ENCODE measurements around the gene SLC13A3. TPM values are rescaled to one million over a fixed set of nuclear protein-coding genes. Genes with fewer than 3 reads are reported as not detected.

The SLC13A3 gene
- total RNA-seq, 1 experiment from 2014 or later = not detected

DNA sequence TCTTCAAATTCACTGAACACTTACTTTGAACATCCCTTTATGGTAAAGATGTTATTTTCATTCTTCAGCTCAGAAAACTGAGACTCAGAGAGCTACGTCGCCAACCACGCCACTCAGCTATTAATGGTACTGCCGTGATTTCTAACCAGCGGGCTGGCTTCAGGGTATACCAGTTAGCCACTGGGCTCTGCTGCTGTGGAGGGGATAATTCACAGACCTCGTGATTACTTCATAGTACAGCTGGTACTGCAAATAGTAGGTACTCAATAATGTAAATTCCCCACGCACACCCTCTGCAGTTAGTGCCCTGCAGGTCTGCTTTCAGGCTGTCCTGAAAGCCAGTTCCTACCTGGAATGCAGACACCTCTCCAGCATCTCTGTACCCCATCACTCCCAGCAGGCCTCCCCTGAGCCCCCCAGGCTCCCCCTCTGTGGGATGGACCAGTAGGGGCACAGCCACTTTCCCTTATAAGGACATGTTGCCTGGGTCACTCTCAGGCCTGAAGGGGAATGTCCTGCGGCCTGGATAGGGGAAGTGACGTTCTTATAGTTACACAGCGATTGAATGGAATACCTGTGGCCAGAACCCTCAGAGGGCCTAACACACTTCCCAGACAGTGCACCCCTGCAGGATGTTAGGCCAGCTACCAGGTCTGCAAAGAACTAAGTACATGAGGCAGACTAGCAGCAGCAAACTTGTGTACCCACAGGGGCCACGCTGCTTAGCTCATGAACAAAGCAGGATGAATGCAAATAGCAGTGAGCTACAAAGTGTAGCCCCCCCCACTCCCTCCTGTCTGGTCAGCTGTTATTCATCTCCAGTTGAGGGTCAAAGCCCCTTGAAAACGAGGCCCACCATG, 99.5 kb downstream of the SLC13A3 start:
- intact Hi-C loops (cut with micrococcal nuclease; ENCODE audit: unreplicated experiment) = no loop called here

DNA sequence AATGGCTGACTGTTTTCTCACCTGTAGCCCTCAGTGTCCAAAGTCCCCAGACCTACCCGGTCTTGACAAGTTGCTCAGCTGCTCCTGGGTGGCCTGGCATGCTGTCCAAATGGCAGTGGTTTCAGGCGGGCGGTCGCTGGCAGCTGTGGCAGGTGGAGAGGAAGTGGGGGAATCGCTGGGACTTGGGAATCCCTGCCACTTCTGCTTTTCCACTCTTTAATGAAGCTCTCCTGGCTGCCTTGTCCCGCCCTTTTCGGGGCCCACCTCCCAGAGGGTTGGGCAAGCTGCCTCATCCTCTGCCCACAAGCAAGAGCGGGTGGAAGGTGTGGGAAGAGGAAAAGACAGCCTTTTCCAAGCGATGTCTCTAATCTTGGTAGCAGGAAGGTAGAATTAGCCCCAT, 100.8 kb downstream of the SLC13A3 start, which contains the start of gene OCSTAMP:
Gene OCSTAMP (minus strand): TSS at position 194 of the 400 bp plus-strand sequence. CDS start 94 bp downstream, at position 100.
- no peak within 1 kb of the TSS for H3K4me3 Mint-ChIP-seq (ENCODE audit: low read depth, unreplicated experiment)
- TF ChIP-seq, protein P1, sequence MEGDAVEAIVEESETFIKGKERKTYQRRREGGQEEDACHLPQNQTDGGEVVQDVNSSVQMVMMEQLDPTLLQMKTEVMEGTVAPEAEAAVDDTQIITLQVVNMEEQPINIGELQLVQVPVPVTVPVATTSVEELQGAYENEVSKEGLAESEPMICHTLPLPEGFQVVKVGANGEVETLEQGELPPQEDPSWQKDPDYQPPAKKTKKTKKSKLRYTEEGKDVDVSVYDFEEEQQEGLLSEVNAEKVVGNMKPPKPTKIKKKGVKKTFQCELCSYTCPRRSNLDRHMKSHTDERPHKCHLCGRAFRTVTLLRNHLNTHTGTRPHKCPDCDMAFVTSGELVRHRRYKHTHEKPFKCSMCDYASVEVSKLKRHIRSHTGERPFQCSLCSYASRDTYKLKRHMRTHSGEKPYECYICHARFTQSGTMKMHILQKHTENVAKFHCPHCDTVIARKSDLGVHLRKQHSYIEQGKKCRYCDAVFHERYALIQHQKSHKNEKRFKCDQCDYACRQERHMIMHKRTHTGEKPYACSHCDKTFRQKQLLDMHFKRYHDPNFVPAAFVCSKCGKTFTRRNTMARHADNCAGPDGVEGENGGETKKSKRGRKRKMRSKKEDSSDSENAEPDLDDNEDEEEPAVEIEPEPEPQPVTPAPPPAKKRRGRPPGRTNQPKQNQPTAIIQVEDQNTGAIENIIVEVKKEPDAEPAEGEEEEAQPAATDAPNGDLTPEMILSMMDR (IDR thresholded peaks at IDR 0.05; ENCODE audit: unreplicated experiment) = no peak
- no TSS peak for BruUV-seq (replicated peaks)
- no peaks in the 10 kb centered on the region for H3K36me3 Mint-ChIP-seq (ENCODE audit: insufficient read depth, unreplicated experiment)
- H3K4me1 Mint-ChIP-seq (ENCODE audit: low read depth, unreplicated experiment) = no peaks in the 10 kb centered on the region
- CTCF ChIA-PET = interaction anchor here (1.3 to 1.5 kb wide), 2 partner anchors 8 to 12 kb away, joined by 3 to 4 read pairs; no protein-coding TSS in a partner anchor
- peaks cover 8% of the 10 kb centered on the region for H3K27me3 Mint-ChIP-seq (ENCODE audit: unreplicated experiment)
- no peaks in the 10 kb centered on the region for H3K9me3 Mint-ChIP-seq (ENCODE audit: low read depth, unreplicated experiment)
- DNase-seq = no peak
- intact Hi-C loops (cut with micrococcal nuclease; ENCODE audit: unreplicated experiment) = no loop called here
- H3K27ac Mint-ChIP-seq (ENCODE audit: unreplicated experiment) = no peak within 1 kb of the TSS

More for the DNA sequence above, 99.5 kb downstream of the SLC13A3 start:
- no TSS peak for BruUV-seq (replicated peaks)
- Mint-ChIP-seq H3K9me3 (ENCODE audit: low read depth, unreplicated experiment) (no peaks in the 10 kb centered on the region), H3K36me3 (ENCODE audit: insufficient read depth, unreplicated experiment) (no peaks in the 10 kb centered on the region), H3K27me3 (ENCODE audit: unreplicated experiment) (peaks cover 20% of the 10 kb centered on the region), H3K4me3 (ENCODE audit: low read depth, unreplicated experiment) (no peak overlapping the region), H3K4me1 (ENCODE audit: low read depth, unreplicated experiment) (no peaks in the 10 kb centered on the region), H3K27ac (ENCODE audit: unreplicated experiment) (no peak overlapping the region)
- no peak for DNase-seq
- TF ChIP-seq, protein P1 (IDR thresholded peaks at IDR 0.05; ENCODE audit: unreplicated experiment) = no peak
- CTCF ChIA-PET = interaction anchor here (0.6 to 1.5 kb wide), 4 partner anchors 14 to 492 kb away, joined by 3 read pairs; no protein-coding TSS in a partner anchor

DNA sequence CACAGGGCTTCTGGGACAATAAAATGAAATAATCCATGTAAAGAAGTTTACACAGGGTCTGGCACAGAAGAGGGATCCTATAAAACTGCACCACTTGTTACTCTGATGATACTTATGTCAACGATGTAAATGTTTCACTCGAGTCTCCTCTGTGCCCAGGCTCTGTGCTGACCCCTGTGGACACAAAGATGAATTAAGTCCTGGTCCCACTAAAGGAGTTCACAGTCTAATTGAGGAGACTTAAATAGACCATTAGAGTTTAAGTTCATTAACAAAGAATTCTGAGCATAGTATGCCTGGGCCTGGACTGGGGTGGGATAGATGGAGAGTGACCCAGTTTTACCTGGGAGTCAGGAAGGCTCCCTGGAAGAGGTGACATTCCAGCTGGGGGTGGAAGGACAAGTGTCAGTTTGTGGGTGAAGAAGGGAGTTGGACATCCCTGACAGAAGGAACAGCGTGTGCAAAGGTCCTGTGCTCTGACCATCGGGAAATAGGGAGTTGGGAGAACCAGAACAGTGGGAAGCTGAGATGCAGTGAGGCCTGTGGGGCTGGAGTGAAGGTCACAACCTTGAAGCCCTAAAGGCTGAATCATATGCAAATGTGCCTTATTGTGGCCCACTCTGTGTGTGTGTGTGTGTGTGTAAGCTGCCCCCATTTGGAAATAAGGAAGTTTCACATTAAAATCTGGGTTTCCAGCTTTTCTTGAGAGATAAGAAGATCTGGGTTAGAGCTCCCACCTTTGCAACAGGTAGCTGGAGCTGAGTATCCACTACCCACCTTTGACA, 101.9 kb downstream of the SLC13A3 start:
- intact Hi-C loops (cut with micrococcal nuclease; ENCODE audit: unreplicated experiment) = no loop called here
- no peaks in the 10 kb centered on the region for H3K4me1 Mint-ChIP-seq (ENCODE audit: low read depth, unreplicated experiment)
- BruUV-seq (replicated peaks) = no TSS peak
- H3K27ac Mint-ChIP-seq (ENCODE audit: unreplicated experiment) = no peak overlapping the region
- no peak overlapping the region for H3K4me3 Mint-ChIP-seq (ENCODE audit: low read depth, unreplicated experiment)
- H3K27me3 Mint-ChIP-seq (ENCODE audit: unreplicated experiment) = no peaks in the 10 kb centered on the region
- CTCF ChIA-PET = interaction anchor here (0.9 to 1.3 kb wide), 2 partner anchors 9 to 12 kb away, joined by 3 to 4 read pairs; no protein-coding TSS in a partner anchor
- TF ChIP-seq, protein P1 (IDR thresholded peaks at IDR 0.05; ENCODE audit: unreplicated experiment) = no peak
- H3K9me3 Mint-ChIP-seq (ENCODE audit: low read depth, unreplicated experiment) = no peaks in the 10 kb centered on the region
- DNase-seq = no peak
- no peaks in the 10 kb centered on the region for H3K36me3 Mint-ChIP-seq (ENCODE audit: insufficient read depth, unreplicated experiment)

DNA sequence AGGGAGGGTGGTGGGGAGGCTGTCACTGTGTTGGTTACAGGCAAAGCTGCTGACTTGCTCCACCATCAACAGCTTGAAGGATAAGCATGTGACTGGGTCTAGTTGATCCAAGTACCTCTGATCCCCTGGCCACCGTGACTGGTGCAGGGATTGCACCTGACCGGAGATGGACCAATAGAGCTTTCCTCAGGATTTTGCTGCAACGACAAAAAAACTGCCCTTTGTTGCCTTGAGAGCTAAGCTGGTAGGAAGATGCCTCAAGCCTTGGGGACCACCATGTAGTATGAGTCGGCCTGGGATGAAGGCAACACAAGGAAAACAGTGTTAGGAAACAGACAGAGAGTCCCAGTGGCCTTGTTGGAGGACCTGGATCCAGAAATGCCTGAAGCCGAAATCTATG, 102.6 kb downstream of the SLC13A3 start:
- no peaks in the 10 kb centered on the region for H3K4me1 Mint-ChIP-seq (ENCODE audit: low read depth, unreplicated experiment)
- intact Hi-C loops (cut with micrococcal nuclease; ENCODE audit: unreplicated experiment) = no loop called here
- no TSS peak for BruUV-seq (replicated peaks)
- no peaks in the 10 kb centered on the region for H3K9me3 Mint-ChIP-seq (ENCODE audit: low read depth, unreplicated experiment)
- H3K27ac Mint-ChIP-seq (ENCODE audit: unreplicated experiment) = no peak overlapping the region
- no peaks in the 10 kb centered on the region for H3K36me3 Mint-ChIP-seq (ENCODE audit: insufficient read depth, unreplicated experiment)
- no peak overlapping the region for H3K4me3 Mint-ChIP-seq (ENCODE audit: low read depth, unreplicated experiment)
- TF ChIP-seq, protein P1 (IDR thresholded peaks at IDR 0.05; ENCODE audit: unreplicated experiment) = no peak
- DNase-seq = no peak
- CTCF ChIA-PET = no interaction called here
- H3K27me3 Mint-ChIP-seq (ENCODE audit: unreplicated experiment) = peaks cover under 1% of the 10 kb centered on the region
